Nephron progenitor cell (in vitro differentiated cells): ENCODE data around the gene UBAC2.

Experiments
- DNase-seq: peaks from one replicate; pipeline ENCODE4 v3.0.0; 2021
- H3K27ac Mint-ChIP-seq: 2 replicates; pipeline ENCODE4 v1.8.0; 2021; ENCODE audit warnings: mild to moderate bottlenecking, moderate library complexity, mixed read lengths
- H3K27me3 Mint-ChIP-seq: 2 replicates; pipeline ENCODE4 v1.8.0; 2021; ENCODE audit warnings: mild to moderate bottlenecking, low read depth, mixed read lengths; ENCODE audit not compliant: poor library complexity
- H3K36me3 Mint-ChIP-seq: 2 replicates; pipeline ENCODE4 v1.8.0; 2021; ENCODE audit warnings: low read depth, mixed read lengths
- H3K4me1 Mint-ChIP-seq: 2 replicates; pipeline ENCODE4 v1.8.0; 2021; ENCODE audit warnings: mixed read lengths
- H3K4me3 Mint-ChIP-seq: 2 replicates; pipeline ENCODE4 v1.8.0; 2021; ENCODE audit warnings: mild to moderate bottlenecking, moderate library complexity, mixed read lengths
- H3K9me3 Mint-ChIP-seq: 2 replicates; pipeline ENCODE4 v1.8.0; 2021; ENCODE audit warnings: mild to moderate bottlenecking, moderate library complexity, mixed read lengths
- CTCF ChIP-seq: fragments of 200-600 bp; sonication (generic); IDR thresholded peaks from 2 replicates; pipeline ENCODE4 v1.5.0; 2021; ENCODE audit warnings: antibody characterized with exemption

Gene UBAC2

GRCh38 chr13:99218126-99218525 is 17.5 kb downstream of the UBAC2 start:
- Mint-ChIP-seq H3K27me3 (no peaks in the 10 kb centered on the region), H3K27ac (peak overlapping the region; percentile 93), H3K36me3 (peaks cover 42% of the 10 kb centered on the region), H3K9me3 (peaks cover 15% of the 10 kb centered on the region), H3K4me1 (peaks cover 52% of the 10 kb centered on the region), H3K4me3 (no peak overlapping the region)
- DNase-seq: no peak
- TF ChIP-seq CTCF: no peak

- Mint-ChIP-seq H3K9me3 (peaks cover 19% of the 10 kb centered on the region), H3K27me3 (no peaks in the 10 kb centered on the region), H3K4me1 (peaks cover 53% of the 10 kb centered on the region), H3K4me3 (no peak overlapping the region), H3K36me3 (peaks cover 46% of the 10 kb centered on the region), H3K27ac (peak overlapping the region; percentile 93)
- DNase-seq: peak; percentile 16
- no peak for TF ChIP-seq CTCF
Measured at GRCh38 chr13:99218545-99218944, 17.9 kb downstream of the UBAC2 start.

DNA sequence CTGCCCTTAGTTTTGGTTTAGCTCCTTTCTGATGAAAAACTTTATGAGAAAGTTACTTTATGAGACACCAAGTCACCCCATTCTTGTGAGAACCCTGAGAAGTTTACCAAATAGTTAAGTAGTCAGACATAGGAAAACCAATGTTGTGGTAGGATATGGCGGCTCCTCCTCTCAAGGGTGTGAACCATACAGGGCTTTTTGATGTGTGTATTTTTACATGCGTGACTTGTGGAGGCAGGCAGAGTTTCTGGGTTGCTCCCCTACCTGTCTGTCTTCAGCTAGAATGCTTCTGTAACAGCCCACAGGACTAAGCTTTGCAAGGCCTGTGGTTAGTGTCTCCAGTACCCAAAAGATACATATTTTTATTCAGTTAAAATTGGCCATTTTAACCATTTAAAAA is 18.3 kb downstream of the UBAC2 start:
- H3K36me3 Mint-ChIP-seq: peaks cover 49% of the 10 kb centered on the region
- no peak for TF ChIP-seq CTCF
- H3K27me3 Mint-ChIP-seq: no peaks in the 10 kb centered on the region
- DNase-seq: no peak
- no peak overlapping the region for H3K4me3 Mint-ChIP-seq
- H3K27ac Mint-ChIP-seq: peak overlapping the region; percentile 93
- H3K9me3 Mint-ChIP-seq: peaks cover 23% of the 10 kb centered on the region
- H3K4me1 Mint-ChIP-seq: peaks cover 57% of the 10 kb centered on the region

- DNase-seq: no peak
- H3K27ac Mint-ChIP-seq: no peak overlapping the region
- TF ChIP-seq CTCF: no peak
- peaks cover 53% of the 10 kb centered on the region for H3K4me1 Mint-ChIP-seq
- no peaks in the 10 kb centered on the region for H3K27me3 Mint-ChIP-seq
- no peak overlapping the region for H3K4me3 Mint-ChIP-seq
- peaks cover 29% of the 10 kb centered on the region for H3K9me3 Mint-ChIP-seq
- H3K36me3 Mint-ChIP-seq: peaks cover 47% of the 10 kb centered on the region
Measured at GRCh38 chr13:99220199-99220935, 19.7 kb downstream of the UBAC2 start.

DNA sequence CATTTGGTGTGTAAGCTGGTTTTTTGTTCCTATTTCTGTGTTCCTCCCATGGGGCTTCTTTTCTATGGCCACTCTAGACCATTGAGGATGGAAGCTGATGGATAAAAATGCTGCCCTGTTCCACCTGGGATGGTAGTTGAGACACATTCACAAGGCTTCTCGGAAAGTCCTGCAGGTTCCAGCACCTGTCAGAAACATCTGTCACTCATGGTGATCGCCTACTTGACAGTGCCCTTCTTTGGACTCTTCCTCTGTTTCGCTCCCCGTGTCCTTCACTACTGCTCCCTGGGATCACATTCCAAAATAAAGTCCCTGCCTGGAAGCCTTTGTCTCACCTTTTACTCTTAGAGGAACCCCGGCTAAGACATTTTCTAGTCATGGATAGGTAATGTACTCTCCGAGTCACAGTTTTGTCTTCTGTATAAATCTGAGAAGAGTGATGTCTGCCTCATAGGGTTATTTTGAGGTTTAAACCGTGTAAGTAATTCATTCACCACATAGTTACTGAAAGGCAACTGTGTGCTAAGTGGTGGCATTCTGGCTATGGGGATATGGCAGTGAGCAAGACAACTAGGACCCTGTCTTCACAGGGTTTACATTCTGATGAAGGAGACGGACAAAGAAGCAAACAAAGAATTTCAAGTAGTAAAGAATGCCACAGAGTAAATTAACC is 21.0 kb downstream of the UBAC2 start:
- Mint-ChIP-seq H3K36me3 (peaks cover 56% of the 10 kb centered on the region), H3K9me3 (peaks cover 29% of the 10 kb centered on the region), H3K27ac (peak overlapping the region; percentile 17), H3K4me1 (peaks cover 53% of the 10 kb centered on the region), H3K4me3 (no peak overlapping the region), H3K27me3 (no peaks in the 10 kb centered on the region)
- no peak for TF ChIP-seq CTCF
- no peak for DNase-seq
